GM21786 (cell line): ENCODE data around the gene ASH1L.
"Not testable (repeated sequence)": the region's sequence is repeated elsewhere in the genome, so short reads cannot be mapped to it uniquely, and the experiment has no call there.

Experiments used
- ATAC-seq: cut with Tn5 transposase; IDR thresholded peaks from one replicate; pipeline ENCODE4 v1.9.1; 2021; ENCODE audit not compliant: unreplicated experiment

The ASH1L gene

GRCh38 chr1:155309423-155310021, 253.1 kb downstream of the ASH1L start:
- no peak for ATAC-seq

GRCh38 chr1:155308493-155309422, 253.8 kb downstream of the ASH1L start, which contains the start of gene FDPS:
Gene FDPS (plus strand): TSS chr1:155308866. CDS start chr1:155309790, 924 bp downstream.
- peak; percentile 96 for ATAC-seq

- no peak for ATAC-seq
Measured at GRCh38 chr1:155307247-155307740, 255.3 kb downstream of the ASH1L start.

GRCh38 chr1:155305881-155306391, 256.7 kb downstream of the ASH1L start:
- no peak for ATAC-seq

GRCh38 chr1:155304558-155305063, 258.0 kb downstream of the ASH1L start:
- no peak for ATAC-seq

- no peak for ATAC-seq
Measured at GRCh38 chr1:155301342-155301841, 261.2 kb downstream of the ASH1L start, which contains the start of gene PKLR. Gene PKLR (minus strand): TSS chr1:155301438. CDS start chr1:155301395, 43 bp downstream.

GRCh38 chr1:155300553-155301329, 261.9 kb downstream of the ASH1L start:
- ATAC-seq: no peak

GRCh38 chr1:155300024-155300423, 262.6 kb downstream of the ASH1L start:
- no peak for ATAC-seq

GRCh38 chr1:155297384-155297783, 265.2 kb downstream of the ASH1L start:
- ATAC-seq: no peak

- no peak for ATAC-seq
Measured at GRCh38 chr1:155296661-155297060, 265.9 kb downstream of the ASH1L start.

GRCh38 chr1:155295942-155296267, 266.7 kb downstream of the ASH1L start:
- no peak for ATAC-seq

- ATAC-seq: no peak
Measured at GRCh38 chr1:155295183-155295941, 267.2 kb downstream of the ASH1L start.

- no peak for ATAC-seq
Measured at GRCh38 chr1:155294520-155295182, 268.0 kb downstream of the ASH1L start.

GRCh38 chr1:155293086-155293749, 269.4 kb downstream of the ASH1L start:
- no peak for ATAC-seq

GRCh38 chr1:155291006-155291405, 271.6 kb downstream of the ASH1L start:
- ATAC-seq: not testable (repeated sequence)

- ATAC-seq: no peak
Measured at GRCh38 chr1:155287987-155288543, 274.5 kb downstream of the ASH1L start.

- no peak for ATAC-seq
Measured at GRCh38 chr1:155286544-155286943, 276.1 kb downstream of the ASH1L start.

GRCh38 chr1:155285631-155286044, 277.0 kb downstream of the ASH1L start:
- no peak for ATAC-seq
